ENCODE data around the gene FXR2. TPM values are rescaled to one million over a fixed set of nuclear protein-coding genes. Genes with fewer than 3 reads are reported as not detected.

Gene FXR2
- total RNA-seq, 1 donor from 2014 or later: 43.2 TPM

DNA sequence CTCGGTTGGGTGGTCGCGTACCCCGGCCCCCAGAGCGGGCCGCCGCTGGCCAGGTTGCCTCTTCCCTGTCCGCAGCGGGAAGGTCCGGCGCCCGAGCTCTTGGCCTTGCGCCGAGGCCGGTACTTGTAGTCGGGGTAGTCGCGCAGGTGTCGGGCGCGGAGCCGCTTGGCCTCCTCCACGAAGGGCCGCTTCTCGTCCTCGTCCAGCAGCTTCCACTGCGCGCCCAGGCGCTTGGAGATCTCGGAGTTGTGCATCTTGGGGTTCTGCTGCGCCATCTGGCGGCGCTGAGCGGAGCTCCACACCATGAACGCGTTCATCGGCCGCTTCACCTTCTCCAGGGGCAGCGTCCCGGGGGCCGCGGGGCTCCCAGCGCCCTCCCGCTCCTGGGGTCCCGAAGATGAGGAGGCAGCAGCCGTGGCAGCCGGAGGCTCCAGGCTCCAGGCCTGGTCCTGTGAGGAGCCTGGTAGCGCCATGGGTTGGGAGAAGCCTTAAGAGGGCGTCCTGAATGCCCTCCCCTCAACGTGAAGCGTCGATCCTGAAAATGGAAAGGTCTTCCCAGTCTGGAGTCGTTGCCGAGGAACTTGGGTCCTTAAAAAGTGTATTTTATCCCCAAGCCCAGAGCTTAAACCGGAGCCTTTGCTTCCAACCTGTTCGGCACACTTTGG lies 25.4 kb downstream of the FXR2 start:
- peaks cover 26% of the 10 kb centered on the region for H3K36me3 ChIP-seq (ENCODE audit: control insufficient read depth, insufficient read depth, low read length)
- no peaks in the 10 kb centered on the region for H3K27me3 ChIP-seq (ENCODE audit: control insufficient read depth, insufficient read depth, low read length)
- no peak for FAIRE-seq
- peak; percentile 80 for DNase-seq (ENCODE audit: low read depth)
- H3K4me3 ChIP-seq (ENCODE audit: low read depth, low read length): peak overlapping the region; percentile 78
- TF ChIP-seq, protein P1, sequence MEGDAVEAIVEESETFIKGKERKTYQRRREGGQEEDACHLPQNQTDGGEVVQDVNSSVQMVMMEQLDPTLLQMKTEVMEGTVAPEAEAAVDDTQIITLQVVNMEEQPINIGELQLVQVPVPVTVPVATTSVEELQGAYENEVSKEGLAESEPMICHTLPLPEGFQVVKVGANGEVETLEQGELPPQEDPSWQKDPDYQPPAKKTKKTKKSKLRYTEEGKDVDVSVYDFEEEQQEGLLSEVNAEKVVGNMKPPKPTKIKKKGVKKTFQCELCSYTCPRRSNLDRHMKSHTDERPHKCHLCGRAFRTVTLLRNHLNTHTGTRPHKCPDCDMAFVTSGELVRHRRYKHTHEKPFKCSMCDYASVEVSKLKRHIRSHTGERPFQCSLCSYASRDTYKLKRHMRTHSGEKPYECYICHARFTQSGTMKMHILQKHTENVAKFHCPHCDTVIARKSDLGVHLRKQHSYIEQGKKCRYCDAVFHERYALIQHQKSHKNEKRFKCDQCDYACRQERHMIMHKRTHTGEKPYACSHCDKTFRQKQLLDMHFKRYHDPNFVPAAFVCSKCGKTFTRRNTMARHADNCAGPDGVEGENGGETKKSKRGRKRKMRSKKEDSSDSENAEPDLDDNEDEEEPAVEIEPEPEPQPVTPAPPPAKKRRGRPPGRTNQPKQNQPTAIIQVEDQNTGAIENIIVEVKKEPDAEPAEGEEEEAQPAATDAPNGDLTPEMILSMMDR (IDR thresholded peaks at IDR 0.05; ENCODE audit: insufficient read depth, low read length, severe bottlenecking): peak; percentile 96

DNA sequence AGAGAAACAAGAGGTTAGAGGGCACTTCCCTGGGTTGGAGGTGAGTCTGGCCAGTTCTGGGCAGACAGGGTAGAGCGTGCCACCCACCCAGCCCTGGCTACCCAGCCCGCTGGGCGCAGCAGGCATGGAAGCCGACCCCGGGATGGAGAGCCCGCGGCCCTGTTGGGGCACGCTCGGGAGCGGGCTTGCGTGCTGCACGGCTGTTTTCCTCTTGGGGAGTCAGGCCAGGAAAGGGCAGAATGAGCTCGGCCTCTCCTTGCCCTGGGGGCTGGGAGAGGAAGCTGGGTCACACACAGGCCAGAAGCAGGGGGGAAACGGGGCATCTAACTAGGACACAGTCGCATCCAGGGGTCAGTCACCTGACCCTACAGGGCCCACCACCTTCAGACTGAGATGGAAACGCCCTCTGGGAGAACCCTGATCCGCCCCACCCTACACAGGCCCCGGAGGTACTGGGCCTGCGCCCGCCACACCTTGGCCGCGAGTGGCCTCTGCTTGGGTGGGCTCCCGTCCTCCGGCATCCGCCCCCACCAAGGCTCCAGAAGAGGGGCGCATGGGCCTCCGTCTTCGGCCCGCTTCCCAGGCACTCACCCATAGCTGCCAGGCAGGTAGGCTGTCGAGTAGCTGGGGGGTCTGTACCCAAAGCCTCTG lies 26.0 kb downstream of the FXR2 start:
- no peak for FAIRE-seq
- Histone ChIP-seq H3K36me3 (ENCODE audit: control insufficient read depth, insufficient read depth, low read length) (peaks cover 22% of the 10 kb centered on the region), H3K4me3 (ENCODE audit: low read depth, low read length) (peak overlapping the region; percentile 78), H3K27me3 (ENCODE audit: control insufficient read depth, insufficient read depth, low read length) (no peaks in the 10 kb centered on the region)
- TF ChIP-seq, protein P1 (IDR thresholded peaks at IDR 0.05; ENCODE audit: insufficient read depth, low read length, severe bottlenecking): no peak
- peak; percentile 44 for DNase-seq (ENCODE audit: low read depth)

DNA sequence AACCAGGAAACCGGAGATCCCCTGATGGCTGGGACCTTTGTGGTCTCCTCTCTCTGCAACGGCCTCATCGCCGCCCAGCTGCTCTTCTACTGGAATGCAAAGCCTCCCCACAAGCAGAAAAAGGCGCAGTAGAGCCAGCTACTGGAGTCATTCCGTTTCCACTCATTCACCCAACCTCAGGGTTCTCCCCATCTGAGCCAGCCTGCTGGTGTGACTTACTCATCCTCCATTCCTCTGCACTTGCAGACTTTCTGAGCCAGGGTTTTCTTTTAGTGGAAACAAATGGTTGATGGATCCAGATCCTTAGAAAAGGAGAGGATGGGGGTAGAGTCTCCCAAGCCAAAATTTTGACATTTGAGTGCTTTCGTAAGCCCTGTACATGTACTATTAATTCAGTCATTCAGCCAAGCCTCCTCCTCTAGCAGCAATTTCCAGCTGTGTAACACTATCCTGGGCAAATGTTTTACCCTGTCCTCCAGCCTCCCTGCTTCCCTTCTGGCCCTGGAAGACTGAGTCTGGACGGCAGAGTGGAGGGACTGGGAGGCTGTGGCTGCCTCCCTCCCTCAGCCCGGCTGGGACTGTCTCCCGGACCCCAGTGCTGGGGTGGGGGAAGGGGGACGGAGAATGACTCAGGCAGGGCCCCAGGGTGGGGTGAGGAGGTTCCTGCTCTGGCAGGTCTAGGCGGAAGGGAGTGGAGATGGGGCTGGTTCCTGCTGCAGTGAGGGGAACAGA lies 27.1 kb downstream of the FXR2 start:
- FAIRE-seq (peak; percentile 55), DNase-seq (ENCODE audit: low read depth) (peak; percentile 75)
- Histone ChIP-seq H3K27me3 (ENCODE audit: control insufficient read depth, insufficient read depth, low read length) (no peaks in the 10 kb centered on the region), H3K36me3 (ENCODE audit: control insufficient read depth, insufficient read depth, low read length) (peaks cover 17% of the 10 kb centered on the region), H3K4me3 (ENCODE audit: low read depth, low read length) (peak overlapping the region; percentile 78)
- TF ChIP-seq, protein P1 (IDR thresholded peaks at IDR 0.05; ENCODE audit: insufficient read depth, low read length, severe bottlenecking): peak; percentile 5

DNA sequence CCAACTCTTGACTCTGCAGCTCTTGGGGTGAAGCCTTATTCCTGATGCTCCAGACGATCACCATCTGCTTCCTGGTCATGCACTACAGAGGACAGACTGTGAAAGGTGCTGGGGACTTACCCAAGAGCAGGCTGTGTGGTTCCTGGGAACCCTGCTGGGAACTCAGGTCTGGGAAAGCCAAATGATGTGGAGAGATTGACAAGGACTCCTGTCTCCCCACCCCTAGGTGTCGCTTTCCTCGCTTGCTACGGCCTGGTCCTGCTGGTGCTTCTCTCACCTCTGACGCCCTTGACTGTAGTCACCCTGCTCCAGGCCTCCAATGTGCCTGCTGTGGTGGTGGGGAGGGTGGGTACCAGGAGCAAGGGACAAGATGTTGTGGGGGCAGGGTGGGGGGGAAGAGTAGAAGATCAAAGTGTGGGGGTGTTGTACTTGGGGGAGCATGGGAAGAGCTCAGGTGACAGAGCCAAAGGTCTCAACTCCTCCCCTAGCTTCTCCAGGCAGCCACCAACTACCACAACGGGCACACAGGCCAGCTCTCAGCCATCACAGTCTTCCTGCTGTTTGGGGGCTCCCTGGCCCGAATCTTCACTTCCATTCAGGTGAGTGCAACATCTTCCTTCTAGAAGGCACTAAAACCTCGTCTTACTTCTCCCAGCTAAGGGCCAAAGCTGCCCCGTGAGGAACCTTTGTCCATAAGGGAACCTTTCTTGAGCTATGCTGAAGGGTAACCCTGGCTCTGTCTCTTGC lies 27.9 kb downstream of the FXR2 start:
- TF ChIP-seq, protein P1 (IDR thresholded peaks at IDR 0.05; ENCODE audit: insufficient read depth, low read length, severe bottlenecking): peak; percentile 82
- FAIRE-seq (peak; percentile 40), DNase-seq (ENCODE audit: low read depth) (peak; percentile 52)
- no peaks in the 10 kb centered on the region for H3K27me3 ChIP-seq (ENCODE audit: control insufficient read depth, insufficient read depth, low read length)
- H3K36me3 ChIP-seq (ENCODE audit: control insufficient read depth, insufficient read depth, low read length): peaks cover 18% of the 10 kb centered on the region
- no peak overlapping the region for H3K4me3 ChIP-seq (ENCODE audit: low read depth, low read length)

DNA sequence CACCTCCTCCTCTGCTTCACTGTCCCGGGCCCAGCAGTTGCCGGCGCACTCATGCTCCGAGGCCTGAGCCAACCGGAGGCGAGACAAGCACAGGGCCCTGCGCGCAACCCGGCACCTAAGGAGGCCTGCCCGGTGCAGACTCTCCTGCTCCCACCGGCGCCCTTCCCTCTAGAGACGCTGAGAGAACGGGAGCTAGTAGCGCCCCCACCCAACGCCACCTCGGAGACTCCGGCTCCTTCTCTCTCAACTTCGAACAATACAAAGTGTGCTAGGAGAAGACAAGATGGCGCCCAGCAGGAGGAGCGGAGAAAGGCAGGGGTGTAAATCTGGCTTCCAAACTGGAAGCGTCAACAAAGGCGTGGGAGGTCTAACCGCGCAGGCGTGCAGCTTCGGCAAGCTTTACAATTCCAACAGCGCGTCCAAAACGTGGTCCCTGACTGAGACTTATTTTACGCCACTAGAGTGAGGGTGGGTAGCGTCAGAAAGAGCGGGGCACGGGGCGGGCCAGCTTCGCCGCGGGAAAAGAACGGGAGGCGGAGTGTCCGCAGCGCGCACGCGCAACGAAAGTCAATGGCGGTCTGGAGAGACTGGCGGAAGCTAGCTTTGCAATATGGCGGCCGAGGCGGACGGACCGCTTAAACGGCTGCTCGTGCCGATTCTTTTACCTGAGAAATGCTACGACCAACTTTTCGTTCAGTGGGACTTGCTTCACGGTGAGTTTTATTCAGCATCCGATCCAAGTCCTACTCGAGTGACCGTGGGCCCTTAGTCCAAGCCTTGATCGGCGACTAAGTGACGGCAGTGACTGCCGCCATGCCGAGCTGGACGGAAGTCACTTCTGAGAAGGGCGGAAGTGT lies 31.2 kb downstream of the FXR2 start, which contains the start of gene MPDU1:
MPDU1 (plus strand) TSS at position 600 of the 857 bp plus-strand sequence; CDS start at position 611, 11 bp downstream.
- peak; percentile 94 for DNase-seq (ENCODE audit: low read depth)
- TF ChIP-seq, protein P1 (IDR thresholded peaks at IDR 0.05; ENCODE audit: insufficient read depth, low read length, severe bottlenecking): peak; percentile 0
- peaks cover 17% of the 10 kb centered on the region for H3K36me3 ChIP-seq (ENCODE audit: control insufficient read depth, insufficient read depth, low read length)
- FAIRE-seq: no peak
- no peaks in the 10 kb centered on the region for H3K27me3 ChIP-seq (ENCODE audit: control insufficient read depth, insufficient read depth, low read length)
- peak within 1 kb of the TSS; percentile 57 for H3K4me3 ChIP-seq (ENCODE audit: low read depth, low read length)
